K562 (cell line): ENCODE results near the gene FANCI. TPM values are rescaled to one million over a fixed set of nuclear protein-coding genes. Genes with fewer than 3 reads are reported as not detected.

Source experiments
- ATAC-seq: fragments of 200-7000 bp; cut with Tn5 transposase; 3 replicates; pipeline ENCODE4 v1.9.1; 2020; ENCODE audit warnings: moderate library complexity
- BruUV-seq: library from RNA; stranded (reverse); fragments of 400-500 nt; replicated peaks from 2 replicates; lab custom pipeline; 2021; lab: Mats Ljungman, UMichigan
- CTCF ChIA-PET: fragments of 300-600 bp; formaldehyde crosslinking; extraction: SDS; loops from one replicate; lab custom pipeline; 2021; ENCODE audit warnings: low intra/inter-chr PET ratio; lab: Yijun Ruan, JAX
- POLR2A ChIA-PET: fragments of 300-600, 350-650 bp; sonication (Branson Sonifier 250); formaldehyde crosslinking; extraction: SDS; loops from one replicate; lab custom pipeline; 2021; ENCODE audit warnings: antibody characterized with exemption, inconsistent platforms; lab: Yijun Ruan, JAX
- DNase-seq, 4 experiments: peaks; one replicate each; pipeline versions ENCODE4 v3.0.0 to v3.0.0-alpha.2; 2011 to 2018; ENCODE audit warnings: low spot score in 3 of 4, mixed read lengths in 3 of 4; ENCODE audit errors: extremely low read depth in 1 of 4
- FAIRE-seq: peaks from 2 replicates; lab custom pipeline; 2011; peaks lifted over from hg19 to GRCh38; lab: Jason Lieb, UNC
- H2AFZ ChIP-seq: 2 replicates; pipeline ENCODE4 v1.6.0; 2011; ENCODE audit warnings: low read depth, low read length, control low read depth, inconsistent platforms
- H3K27ac ChIP-seq: fragments of 200-600 bp; 3 replicates; pipeline ENCODE4 v1.8.0; 2011; ENCODE audit warnings: low read depth, mild to moderate bottlenecking, control low read depth, inconsistent platforms, low read length, moderate library complexity, mixed read lengths; ENCODE audit errors: extremely low read depth
- H3K27me3 ChIP-seq, 2 experiments: fragments of 300-600 bp in 1 of 2; 2 replicates in 1 of 2; 3 replicates in 1 of 2; pipeline versions ENCODE4 v1.6.0 to v1.8.0; 2011; ENCODE audit warnings: inconsistent platforms in 2 of 2, low read length in 2 of 2, mild to moderate bottlenecking in 1 of 2, mixed read lengths in 1 of 2, moderate library complexity in 1 of 2; ENCODE audit not compliant: control insufficient read depth in 2 of 2, insufficient read depth in 2 of 2
- H3K36me3 ChIP-seq: fragments of 300-600 bp; 3 replicates; pipeline ENCODE4 v1.8.0; 2011; ENCODE audit warnings: mild to moderate bottlenecking, low read length, inconsistent platforms; ENCODE audit not compliant: control insufficient read depth, insufficient read depth
- H3K4me1 ChIP-seq, 2 experiments: fragments of 200-600 bp in 1 of 2; replicated peaks in 1 of 2; 2 replicates in 1 of 2; 3 replicates in 1 of 2; pipeline versions ENCODE4 v1.5.1 to v1.8.0; 2011; ENCODE audit warnings: inconsistent platforms in 2 of 2, low read length in 2 of 2, mild to moderate bottlenecking in 1 of 2, mixed read lengths in 1 of 2, moderate library complexity in 1 of 2; ENCODE audit not compliant: control insufficient read depth in 2 of 2, insufficient read depth in 2 of 2
- H3K4me2 ChIP-seq: 2 replicates; pipeline ENCODE4 v1.6.1; 2011; ENCODE audit warnings: low read length, control low read depth, inconsistent platforms, mixed read lengths; ENCODE audit not compliant: insufficient read depth
- H3K4me3 ChIP-seq: fragments of 200-600 bp; sonication (generic), shearing (Covaris generic); 2 replicates; pipeline ENCODE4 v1.5.1; 2016; ENCODE audit warnings: control low read depth, inconsistent platforms
- H3K79me2 ChIP-seq: fragments of 200-600 bp; 3 replicates; pipeline ENCODE4 v1.8.0; 2011; ENCODE audit warnings: low read length, inconsistent platforms; ENCODE audit not compliant: control insufficient read depth, insufficient read depth
- H3K9ac ChIP-seq, 2 experiments: 2 replicates each; pipeline versions ENCODE4 v1.6.0 to v1.6.1; 2011; ENCODE audit warnings: low read depth in 2 of 2, low read length in 2 of 2, control low read depth in 1 of 2, inconsistent platforms in 1 of 2, mild to moderate bottlenecking in 1 of 2, mixed read lengths in 1 of 2; ENCODE audit not compliant: insufficient read depth in 1 of 2
- H3K9me1 ChIP-seq: one replicate; pipeline ENCODE4 v1.6.0; 2011; ENCODE audit warnings: inconsistent platforms, mild to moderate bottlenecking, low read length, moderate library complexity; ENCODE audit not compliant: control insufficient read depth, insufficient read depth
- H3K9me3 ChIP-seq: replicated peaks from 2 replicates; pipeline ENCODE4 v1.5.1; 2011; ENCODE audit warnings: low read depth, low read length, inconsistent platforms; ENCODE audit not compliant: control insufficient read depth, insufficient read depth
- H4K20me1 ChIP-seq: replicated peaks from 2 replicates; pipeline ENCODE4 v1.6.1; 2011; ENCODE audit warnings: low read length, inconsistent platforms, mixed read lengths; ENCODE audit not compliant: control insufficient read depth, insufficient read depth
- CREM ChIP-seq: IDR thresholded peaks from 2 replicates; pipeline ENCODE4 v1.6.1; 2014; ENCODE audit warnings: antibody characterized with exemption, low read depth
- ESRRA ChIP-seq: fragments of 450-650 bp; IDR thresholded peaks from 2 replicates; pipeline ENCODE4 v1.6.1; 2014; ENCODE audit warnings: low read depth, mild to moderate bottlenecking, moderate library complexity, borderline replicate concordance
- WGBS: fragments of 100-300 bp; shearing (Covaris generic); methylation state at CpG from one replicate; pipeline ENCODE4 v1.1.6; 2016; ENCODE audit warnings: low coverage, mixed read lengths; ENCODE audit not compliant: insufficient coverage; ENCODE audit errors: missing lambda C conversion rate; 5-methylcytosine and 5-hydroxymethylcytosine counted together
- in situ Hi-C: fragments of 300-500 bp; cut with MboI; formaldehyde crosslinking; loops from 4 replicates; pipeline ENCODE4 v1.15.0; 2018; ENCODE audit warnings: inconsistent platforms, mixed read lengths
- intact Hi-C: fragments of 100-400 bp; cut with micrococcal nuclease; formaldehyde crosslinking; loops from 2 replicates; pipeline ENCODE4 v1.14.2; 2022
- polyA plus RNA-seq, 8 experiments: library from polyadenylated mRNA; depleted of rRNA in 4 of 8; stranded (reverse) in 5 of 8; unstranded in 3 of 8; fragments of >200 nt; fragmentation: Nextera tagmentation in 2 of 8; fragmentation: Illumina TruSeq in 1 of 8; extraction: Ambion mirVana in 2 of 8; extraction: Trizol in 1 of 8; gene quantifications; 2 replicates each; pipeline versions ENCODE4 v1.2.1 to v1.2.3, GENCODE V29; 2011 to 2014; ENCODE audit warnings: inconsistent platforms in 1 of 8, missing spikeins in 1 of 8
- total RNA-seq, 7 experiments: library from RNA; depleted of rRNA in 6 of 7; stranded (reverse); fragments of >200 nt in 6 of 7; fragmentation: Illumina TruSeq in 2 of 7; extraction: Trizol in 2 of 7; gene quantifications; 2 replicates each; pipeline versions ENCODE4 v1.2.1 to v1.2.3, GENCODE V29; 2011 to 2021; ENCODE audit warnings: low replicate concordance in 1 of 7
- TF ChIP-seq, protein P1 (sequence below): fragments of 450-650 bp; IDR thresholded peaks from 2 replicates; pipeline ENCODE4 v1.6.1; 2016

The FANCI gene
- total and polyA plus RNA-seq, 9 of the 15 experiments (the other 6 are each of a cell fraction or from before 2014, with no cell fraction given), result 72.1 to 165 (median 131) TPM

DNA sequence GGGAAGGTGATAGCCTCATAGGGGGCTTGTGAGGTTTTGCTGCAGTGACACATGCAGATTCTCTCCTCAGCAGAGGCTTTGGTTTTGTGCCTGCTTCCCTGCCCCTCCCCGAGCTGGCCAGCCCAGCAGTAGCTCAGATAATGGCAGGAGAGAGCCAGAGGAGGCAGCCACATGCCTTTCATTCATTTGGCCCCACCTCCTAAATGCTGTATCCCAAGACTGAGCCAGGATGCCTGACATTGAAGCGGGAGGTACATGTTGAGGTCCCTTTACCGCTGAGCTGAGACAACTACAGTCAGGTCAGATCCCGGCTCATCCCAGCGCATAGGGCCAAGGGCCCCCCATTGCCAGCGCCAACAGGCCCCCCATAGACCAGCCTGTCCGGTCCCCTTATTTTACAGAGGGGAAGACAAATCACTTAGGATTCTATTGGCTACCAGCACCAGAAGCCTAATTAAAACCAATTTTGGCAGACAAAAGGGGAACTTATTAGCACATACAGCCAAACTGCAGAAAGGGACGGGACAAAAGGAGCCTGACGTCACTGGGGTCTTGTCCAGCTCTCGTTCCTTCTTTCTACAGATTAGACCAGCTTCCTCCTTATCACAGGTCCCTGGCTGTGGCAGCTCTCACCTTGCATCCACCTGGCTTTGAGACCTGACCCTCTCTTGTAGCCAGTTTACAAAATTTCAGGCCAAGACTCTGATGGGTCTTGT is 102.9 kb downstream of the FANCI start:
- H3K9me3 ChIP-seq, result no peaks in the 10 kb centered on the region
- ATAC-seq (peak; percentile 69), DNase-seq (no peak), FAIRE-seq (no peak)
- in situ Hi-C loops (no loop called here), intact Hi-C loops (no loop called here)
- no peak overlapping the region for H3K27ac ChIP-seq
- H3K9ac ChIP-seq, result no peak overlapping the region; a peak in 1 of 4 replicates
- 0 out of 2 replicates have a peak, but pooled peaks cover 4% of the 10 kb centered on the region for H4K20me1 ChIP-seq
- no peak overlapping the region for H3K4me3 ChIP-seq
- POLR2A ChIA-PET, result interaction anchor here (1.2 kb wide), 1 partner anchor 12 kb away, joined by 4 read pairs; no protein-coding TSS in a partner anchor
- peaks cover 13 to 64% of the 10 kb centered on the region in 2 experiments; a peak in 4 of 5 replicates for H3K27me3 ChIP-seq
- BruUV-seq, result no TSS peak
- H3K79me2 ChIP-seq, result no peaks in the 10 kb centered on the region
- H3K9me1 ChIP-seq, result peaks cover 4% of the 10 kb centered on the region
- H2AFZ ChIP-seq, result no peak overlapping the region
- H3K36me3 ChIP-seq, result no peaks in the 10 kb centered on the region
- 12% methylated on average over 10 of the region's 10 CpGs for WGBS
- H3K4me2 ChIP-seq, result no peak overlapping the region
- no peak for TF ChIP-seq ESRRA
- TF ChIP-seq, protein P1, sequence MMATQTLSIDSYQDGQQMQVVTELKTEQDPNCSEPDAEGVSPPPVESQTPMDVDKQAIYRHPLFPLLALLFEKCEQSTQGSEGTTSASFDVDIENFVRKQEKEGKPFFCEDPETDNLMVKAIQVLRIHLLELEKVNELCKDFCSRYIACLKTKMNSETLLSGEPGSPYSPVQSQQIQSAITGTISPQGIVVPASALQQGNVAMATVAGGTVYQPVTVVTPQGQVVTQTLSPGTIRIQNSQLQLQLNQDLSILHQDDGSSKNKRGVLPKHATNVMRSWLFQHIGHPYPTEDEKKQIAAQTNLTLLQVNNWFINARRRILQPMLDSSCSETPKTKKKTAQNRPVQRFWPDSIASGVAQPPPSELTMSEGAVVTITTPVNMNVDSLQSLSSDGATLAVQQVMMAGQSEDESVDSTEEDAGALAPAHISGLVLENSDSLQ, result no peak
- 0 out of 2 replicates have a peak, but pooled peaks have one; percentile 25 for TF ChIP-seq CREM
- TF ChIP-seq, all 486 proteins: peak for 1
- CTCF ChIA-PET, result no interaction called here
- no peaks in the 10 kb centered on the region for H3K4me1 ChIP-seq
